ENCODE measurements around the gene CTSD. TPM values are rescaled to one million over a fixed set of nuclear protein-coding genes. Genes with fewer than 3 reads are reported as not detected.
A peak's percentile ranks its signal among the peaks of the same experiment; 100 is the strongest.

The CTSD gene
- total RNA-seq, 2 experiments from 2014 or later: 192 to 208 TPM

DNA sequence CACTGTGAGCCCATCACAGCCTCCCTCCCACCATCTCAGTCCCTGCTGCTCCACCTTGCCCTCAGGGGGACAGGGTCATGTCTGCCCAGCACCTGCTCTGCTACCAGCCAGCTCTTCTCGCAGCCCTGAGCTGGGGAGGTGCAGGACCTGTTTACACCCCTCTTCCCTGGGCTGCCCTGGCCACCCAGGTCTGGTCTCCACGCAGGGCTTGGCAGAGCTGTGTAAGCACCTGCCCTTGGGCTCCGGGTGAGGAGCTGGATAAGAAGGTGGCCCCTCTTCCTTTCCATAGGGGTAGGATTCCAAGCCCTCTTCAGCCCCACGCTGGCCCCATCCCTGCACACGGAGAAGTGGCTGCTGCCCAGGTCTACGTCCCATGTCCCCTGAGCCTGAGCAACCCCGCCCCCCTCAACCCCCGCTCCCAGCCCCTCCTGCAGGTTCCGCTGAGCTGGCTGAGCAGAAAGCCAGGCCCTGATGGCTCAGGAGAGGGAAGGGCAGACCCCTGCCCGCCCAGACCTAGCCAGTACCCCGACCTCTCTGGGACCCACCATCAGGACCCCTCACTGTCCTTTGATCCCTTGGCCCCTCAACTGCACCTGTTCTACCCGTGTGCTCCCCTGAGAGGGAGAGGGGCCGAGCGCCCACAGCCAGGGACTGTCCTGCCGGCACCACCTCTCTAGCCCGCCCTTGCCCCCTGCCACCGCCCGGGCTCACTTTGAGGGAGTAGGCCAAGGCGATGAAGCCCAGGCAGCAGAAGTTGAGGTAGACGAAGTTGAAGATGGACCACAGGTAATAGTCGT lies 16.6 kb downstream of the CTSD start:
- H3K27me3 Mint-ChIP-seq: peaks cover 17% of the 10 kb centered on the region
- POLR2A ChIA-PET: interaction anchor here (1.0 kb wide), 1 partner anchor 10 kb away, joined by 3 read pairs; no protein-coding TSS in a partner anchor
- H3K27ac Mint-ChIP-seq: no peak overlapping the region
- peaks cover 4% of the 10 kb centered on the region for H3K36me3 Mint-ChIP-seq
- H3K4me1 Mint-ChIP-seq: peaks cover 18% of the 10 kb centered on the region
- DNase-seq: peak; percentile 26
- H3K9me3 Mint-ChIP-seq: peaks cover 7% of the 10 kb centered on the region
- no peak for ATAC-seq (ENCODE audit: low read depth)
- no peak overlapping the region for H3K4me3 Mint-ChIP-seq

DNA sequence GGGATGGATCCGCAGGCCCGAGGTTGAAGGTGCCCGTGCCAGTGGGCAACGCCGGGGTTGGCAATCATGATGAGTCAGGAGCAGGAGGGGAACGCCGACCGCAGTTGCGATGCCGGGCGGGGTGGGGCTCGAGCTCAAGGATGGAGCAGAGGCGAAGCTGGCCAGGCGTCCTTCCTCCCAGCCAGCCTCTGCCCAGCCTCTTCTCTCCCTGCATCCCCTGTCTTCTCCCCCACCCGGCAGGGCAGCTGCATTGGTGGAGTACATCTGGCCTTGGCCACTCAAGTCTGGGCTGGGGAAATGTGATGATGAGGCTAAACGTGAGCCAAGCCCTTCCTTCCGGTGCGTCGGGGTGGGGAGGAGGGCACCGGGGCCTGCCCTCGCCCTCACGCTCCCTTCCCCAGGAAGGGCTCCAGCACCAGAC lies 17.2 kb downstream of the CTSD start:
- Mint-ChIP-seq H3K36me3 (peaks cover 4% of the 10 kb centered on the region), H3K9me3 (peaks cover 7% of the 10 kb centered on the region), H3K4me1 (peaks cover 13% of the 10 kb centered on the region), H3K27me3 (peaks cover 17% of the 10 kb centered on the region), H3K27ac (peak overlapping the region; percentile 69), H3K4me3 (no peak overlapping the region)
- peak; percentile 21 for DNase-seq
- POLR2A ChIA-PET: interaction anchor here (1.0 kb wide), 1 partner anchor 11 kb away, joined by 3 read pairs; no protein-coding TSS in a partner anchor
- ATAC-seq (ENCODE audit: low read depth): no peak

DNA sequence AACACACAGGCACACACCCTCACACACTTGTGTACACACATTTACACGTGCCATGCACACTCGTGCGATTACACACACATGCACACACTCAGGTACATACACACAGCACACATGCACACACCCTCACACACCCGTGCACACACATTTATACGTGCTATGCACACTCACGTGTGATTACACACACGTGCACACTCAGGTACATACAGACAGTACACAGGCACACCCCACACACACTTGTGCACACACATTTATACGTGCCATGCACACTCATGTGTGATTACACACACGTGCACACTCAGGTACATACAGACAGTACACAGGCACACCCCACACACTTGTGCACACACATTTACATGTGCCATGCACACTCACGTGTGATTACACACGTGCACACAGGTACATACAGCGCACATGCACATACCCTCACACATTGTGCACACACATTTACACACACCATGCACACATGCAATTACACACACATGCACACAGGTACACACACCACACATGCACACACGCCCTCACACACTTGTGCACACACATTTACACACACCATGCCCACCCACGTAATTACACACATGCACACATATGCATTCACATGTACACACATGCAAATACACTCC lies 17.9 kb downstream of the CTSD start:
- ATAC-seq (ENCODE audit: low read depth): no peak
- peaks cover 17% of the 10 kb centered on the region for H3K27me3 Mint-ChIP-seq
- peak overlapping the region; percentile 69 for H3K27ac Mint-ChIP-seq

DNA sequence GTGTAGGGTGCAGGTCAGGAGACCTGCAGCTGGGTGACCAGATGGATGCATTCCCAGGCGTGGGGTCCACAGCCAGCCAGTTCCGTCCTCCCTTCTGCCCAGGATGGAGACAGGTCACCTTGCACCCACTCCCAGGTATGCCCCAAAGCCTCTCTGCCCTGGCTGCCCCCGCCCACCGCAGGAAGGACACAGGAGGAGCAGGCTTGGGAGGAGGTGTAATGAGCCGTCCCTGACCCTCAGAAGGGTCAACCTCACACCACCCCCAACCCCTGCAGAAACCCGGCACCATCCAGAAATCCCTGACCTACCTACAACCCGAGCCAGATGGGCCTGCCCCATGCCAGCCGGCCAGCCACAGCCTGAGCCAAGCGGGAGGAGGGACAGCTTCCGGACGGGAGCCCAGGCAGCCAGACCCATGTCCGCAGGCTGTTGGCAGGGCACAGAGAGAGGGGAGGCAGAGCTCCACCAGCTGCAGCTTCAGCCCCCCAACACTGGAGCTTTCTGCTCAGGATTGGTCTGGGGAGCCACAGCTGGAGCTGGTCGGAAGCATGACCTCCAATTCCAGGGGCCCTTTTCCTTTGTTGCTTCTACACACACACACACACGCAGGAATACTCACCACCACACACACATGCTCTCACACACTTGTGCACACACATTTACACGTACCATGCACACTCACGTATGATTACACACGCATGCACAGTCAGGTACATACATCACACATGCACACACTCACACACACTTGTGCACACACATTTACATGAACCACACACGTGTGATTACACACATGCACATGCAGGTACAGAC lies 18.6 kb downstream of the CTSD start:
- H3K27ac Mint-ChIP-seq: no peak overlapping the region
- H3K36me3 Mint-ChIP-seq: peaks cover 4% of the 10 kb centered on the region

More for the DNA sequence above, 17.9 kb downstream of the CTSD start:
- DNase-seq: no peak
- H3K4me1 Mint-ChIP-seq: peaks cover 13% of the 10 kb centered on the region
- H3K36me3 Mint-ChIP-seq: peaks cover 4% of the 10 kb centered on the region
- no peak overlapping the region for H3K4me3 Mint-ChIP-seq
- peaks cover 7% of the 10 kb centered on the region for H3K9me3 Mint-ChIP-seq
- POLR2A ChIA-PET: no interaction called here

DNA sequence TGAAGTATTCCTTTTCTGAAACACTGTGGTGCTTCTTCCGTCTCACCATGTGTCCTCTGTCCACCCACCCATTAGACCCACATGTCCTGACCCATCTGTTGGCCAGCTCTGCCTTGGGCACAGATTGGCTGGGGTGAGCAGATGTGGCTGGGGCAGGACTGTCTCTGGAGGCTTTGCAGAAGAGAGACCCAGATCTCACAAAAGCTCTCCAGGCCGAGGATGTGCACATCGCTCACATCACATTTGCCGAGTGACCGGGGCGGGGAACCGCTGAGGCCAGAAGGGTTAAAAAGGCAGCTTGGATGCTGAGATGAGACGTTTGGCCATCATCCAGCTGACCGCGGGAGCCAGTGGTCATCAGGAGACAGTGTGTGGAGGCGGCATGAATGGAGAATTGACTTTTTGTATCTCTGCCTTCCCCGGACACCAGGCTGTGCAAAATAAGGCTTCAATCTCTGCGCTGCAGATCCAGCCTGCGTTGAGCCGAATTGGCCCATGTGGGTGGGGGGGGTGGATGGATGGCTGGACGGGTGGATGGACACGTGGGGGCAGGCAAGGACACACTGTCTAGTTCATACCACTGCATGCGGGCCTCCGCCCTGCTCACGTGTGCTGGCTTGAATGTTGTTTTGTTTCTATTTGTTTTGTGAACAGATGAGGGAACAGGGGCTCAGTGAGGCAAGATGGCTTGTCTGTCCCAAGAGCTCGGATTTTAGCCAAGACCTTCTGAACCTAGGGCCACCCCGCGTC lies 19.4 kb downstream of the CTSD start:
- Mint-ChIP-seq H3K36me3 (peaks cover 4% of the 10 kb centered on the region), H3K9me3 (peaks cover 7% of the 10 kb centered on the region), H3K4me3 (no peak overlapping the region), H3K27me3 (peaks cover 13% of the 10 kb centered on the region), H3K27ac (no peak overlapping the region), H3K4me1 (peaks cover 1% of the 10 kb centered on the region)
- ATAC-seq (ENCODE audit: low read depth) (no peak), DNase-seq (peak; percentile 17)
- POLR2A ChIA-PET: no interaction called here

More for the DNA sequence above, 18.6 kb downstream of the CTSD start:
- Mint-ChIP-seq H3K27me3 (peaks cover 14% of the 10 kb centered on the region), H3K4me3 (no peak overlapping the region), H3K9me3 (peaks cover 7% of the 10 kb centered on the region), H3K4me1 (peaks cover 9% of the 10 kb centered on the region)
- peak; percentile 23 for DNase-seq
- no peak for ATAC-seq (ENCODE audit: low read depth)
- POLR2A ChIA-PET: no interaction called here

DNA sequence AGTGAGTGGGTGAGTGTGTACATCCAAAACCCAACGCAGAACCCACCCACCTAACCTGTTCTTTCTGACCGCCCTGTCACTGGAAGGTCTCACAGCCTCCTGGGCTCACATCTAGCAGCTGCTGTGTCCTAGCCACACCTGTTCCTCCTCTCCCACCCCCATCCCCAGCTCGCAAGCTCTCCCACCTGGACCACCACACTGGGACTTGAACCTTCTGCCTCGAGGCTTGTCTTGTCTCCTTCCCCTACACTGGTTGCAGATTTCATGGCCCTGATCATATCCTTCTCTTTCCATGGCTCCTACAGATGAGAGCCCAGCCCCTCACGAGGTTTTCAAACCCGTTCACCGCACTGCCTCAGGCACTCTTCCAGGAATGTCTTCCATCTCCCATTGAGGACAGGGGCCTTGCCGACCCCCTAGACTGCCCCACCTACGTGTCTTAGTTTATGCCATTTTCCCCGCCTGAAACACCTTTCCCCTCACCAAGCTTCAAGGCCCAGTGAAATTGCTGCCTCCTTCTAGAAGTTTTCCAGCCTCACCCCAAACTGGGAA lies 20.1 kb downstream of the CTSD start:
- DNase-seq (peak; percentile 23), ATAC-seq (ENCODE audit: low read depth) (no peak)
- POLR2A ChIA-PET: no interaction called here
- H3K4me1 Mint-ChIP-seq: peaks cover 1% of the 10 kb centered on the region
- peaks cover 7% of the 10 kb centered on the region for H3K9me3 Mint-ChIP-seq
- H3K4me3 Mint-ChIP-seq: no peak overlapping the region
- H3K27ac Mint-ChIP-seq: no peak overlapping the region
- peaks cover 4% of the 10 kb centered on the region for H3K36me3 Mint-ChIP-seq
- peaks cover 16% of the 10 kb centered on the region for H3K27me3 Mint-ChIP-seq

DNA sequence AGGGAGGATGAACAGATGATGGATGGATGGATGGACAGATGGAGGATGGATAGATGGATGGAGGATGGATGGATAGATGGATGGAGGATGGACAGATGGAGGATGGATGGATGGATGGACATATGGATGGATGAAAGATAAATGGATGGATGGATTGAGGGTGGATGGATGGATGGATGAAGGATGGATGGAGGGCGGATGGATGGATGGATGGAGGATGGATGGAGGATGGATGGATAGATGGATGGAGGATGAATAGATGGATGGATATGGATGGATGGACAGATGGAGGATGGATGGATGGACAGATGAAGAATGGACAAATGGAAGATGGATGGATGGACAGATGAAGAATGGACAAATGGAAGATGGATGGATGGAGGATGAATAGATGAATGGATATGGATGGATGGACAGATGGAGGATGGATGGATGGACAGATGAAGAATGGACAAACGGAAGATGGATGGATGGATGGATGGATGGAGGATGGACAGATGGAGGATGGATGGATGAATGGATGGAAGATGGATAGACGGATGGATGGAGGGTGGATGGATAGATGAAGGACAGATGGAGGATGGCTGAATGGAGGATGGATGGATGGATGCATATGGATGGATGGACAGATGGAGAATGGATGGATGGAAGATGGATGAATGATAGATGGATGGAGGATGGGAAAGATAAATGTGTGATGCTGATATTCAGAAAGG lies 20.7 kb downstream of the CTSD start:
- Mint-ChIP-seq H3K4me3 (no peak overlapping the region), H3K27me3 (peaks cover 18% of the 10 kb centered on the region), H3K27ac (no peak overlapping the region), H3K9me3 (peaks cover 10% of the 10 kb centered on the region), H3K36me3 (peaks cover 4% of the 10 kb centered on the region), H3K4me1 (no peaks in the 10 kb centered on the region)
- POLR2A ChIA-PET: no interaction called here
- DNase-seq (no peak), ATAC-seq (ENCODE audit: low read depth) (no peak)

DNA sequence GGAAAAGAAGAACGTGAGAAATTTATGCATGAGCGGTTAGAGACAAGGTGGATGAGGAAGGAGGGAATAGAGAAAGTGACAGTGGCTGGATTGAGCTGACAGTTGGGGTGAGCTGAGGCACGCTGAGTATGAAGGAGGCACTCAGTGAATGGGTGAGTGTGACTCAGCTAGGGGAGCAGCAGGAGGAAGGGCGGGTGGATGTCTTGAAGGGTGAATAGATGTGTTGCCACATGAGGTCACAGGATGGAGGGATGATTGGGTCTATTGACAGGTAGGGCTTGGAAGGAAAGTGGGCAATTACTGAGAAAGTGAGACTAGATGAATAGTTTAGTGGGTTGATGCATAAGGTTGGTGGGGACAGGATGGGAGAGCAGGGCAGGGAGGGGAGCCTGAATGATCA lies 21.4 kb downstream of the CTSD start:
- POLR2A ChIA-PET: interaction anchor here (0.9 kb wide), 1 partner anchor 15 kb away, joined by 3 read pairs; no protein-coding TSS in a partner anchor
- no peak for DNase-seq
- H3K4me1 Mint-ChIP-seq: no peaks in the 10 kb centered on the region
- H3K36me3 Mint-ChIP-seq: peaks cover 4% of the 10 kb centered on the region
- H3K27me3 Mint-ChIP-seq: peaks cover 18% of the 10 kb centered on the region
- peak; percentile 3 for ATAC-seq (ENCODE audit: low read depth)
- H3K4me3 Mint-ChIP-seq: no peak overlapping the region
- H3K27ac Mint-ChIP-seq: no peak overlapping the region
- H3K9me3 Mint-ChIP-seq: peaks cover 10% of the 10 kb centered on the region

DNA sequence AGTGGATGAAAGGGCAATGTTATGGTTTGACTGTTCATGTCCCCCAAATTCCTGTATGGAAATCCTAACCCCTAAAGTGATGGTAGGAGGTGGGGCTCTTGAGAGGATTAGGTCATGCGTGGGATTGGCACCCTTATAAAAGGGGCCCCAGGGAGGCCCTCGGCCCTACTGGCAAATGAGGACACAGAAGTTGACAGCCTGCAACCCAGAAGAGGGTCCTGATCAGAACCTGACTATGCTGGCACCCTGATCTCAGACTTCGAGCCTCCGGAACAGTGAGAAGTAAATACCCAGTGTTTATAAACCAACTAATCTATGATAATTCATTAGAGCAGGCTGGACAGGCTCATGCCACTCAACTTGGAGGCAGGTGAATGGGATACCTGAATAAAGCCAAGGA lies 22.0 kb downstream of the CTSD start:
- POLR2A ChIA-PET: interaction anchor here (0.9 kb wide), 1 partner anchor 16 kb away, joined by 3 read pairs; no protein-coding TSS in a partner anchor
- no peak for DNase-seq
- Mint-ChIP-seq H3K27ac (no peak overlapping the region), H3K4me3 (no peak overlapping the region), H3K36me3 (peaks cover 4% of the 10 kb centered on the region), H3K9me3 (peaks cover 12% of the 10 kb centered on the region), H3K4me1 (no peaks in the 10 kb centered on the region), H3K27me3 (peaks cover 18% of the 10 kb centered on the region)
- ATAC-seq (ENCODE audit: low read depth): no peak

DNA sequence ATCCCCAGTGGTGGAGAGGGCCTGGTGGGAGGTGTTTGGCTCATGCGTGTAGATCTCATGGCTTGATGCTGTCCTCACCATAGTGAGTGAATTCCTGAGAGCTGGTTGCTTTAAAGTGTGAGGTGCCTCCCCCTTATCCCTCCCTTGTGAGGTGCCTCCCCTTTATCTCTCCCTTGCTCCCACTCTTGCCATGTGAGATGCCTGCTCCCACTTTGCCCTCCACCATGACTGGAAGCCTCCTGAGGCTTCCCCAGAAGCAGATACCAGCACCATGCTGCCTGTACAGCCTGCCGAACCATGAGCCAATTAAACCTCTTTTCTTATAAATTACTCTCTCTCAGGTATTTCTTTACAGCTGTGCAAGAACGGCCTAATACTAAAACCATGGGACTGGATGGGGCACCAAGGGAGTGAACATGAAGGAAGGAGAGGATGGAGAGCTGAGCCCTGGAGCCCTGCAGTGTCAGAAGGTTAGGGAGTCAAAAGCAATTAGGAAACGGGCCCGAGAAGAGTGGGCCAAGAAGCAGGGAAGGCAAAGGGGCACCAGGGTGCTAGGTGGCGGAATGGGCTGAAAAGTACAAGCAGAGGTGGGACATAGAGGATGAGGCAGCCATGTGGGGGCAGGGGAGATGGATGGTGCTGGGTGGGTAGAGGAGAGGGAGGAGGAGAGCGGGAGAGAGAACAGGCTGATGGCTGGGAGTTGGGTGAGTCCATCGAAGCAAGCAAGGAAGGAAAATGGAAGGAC lies 22.8 kb downstream of the CTSD start:
- H3K4me1 Mint-ChIP-seq: no peaks in the 10 kb centered on the region
- no peak for ATAC-seq (ENCODE audit: low read depth)
- peaks cover 16% of the 10 kb centered on the region for H3K9me3 Mint-ChIP-seq
- no peak overlapping the region for H3K4me3 Mint-ChIP-seq
- no peak for DNase-seq
- H3K27ac Mint-ChIP-seq: no peak overlapping the region
- POLR2A ChIA-PET: interaction anchor here (0.6 kb wide), 1 partner anchor 16 kb away, joined by 3 read pairs; no protein-coding TSS in a partner anchor
- H3K27me3 Mint-ChIP-seq: peaks cover 22% of the 10 kb centered on the region
- H3K36me3 Mint-ChIP-seq: peaks cover under 1% of the 10 kb centered on the region

DNA sequence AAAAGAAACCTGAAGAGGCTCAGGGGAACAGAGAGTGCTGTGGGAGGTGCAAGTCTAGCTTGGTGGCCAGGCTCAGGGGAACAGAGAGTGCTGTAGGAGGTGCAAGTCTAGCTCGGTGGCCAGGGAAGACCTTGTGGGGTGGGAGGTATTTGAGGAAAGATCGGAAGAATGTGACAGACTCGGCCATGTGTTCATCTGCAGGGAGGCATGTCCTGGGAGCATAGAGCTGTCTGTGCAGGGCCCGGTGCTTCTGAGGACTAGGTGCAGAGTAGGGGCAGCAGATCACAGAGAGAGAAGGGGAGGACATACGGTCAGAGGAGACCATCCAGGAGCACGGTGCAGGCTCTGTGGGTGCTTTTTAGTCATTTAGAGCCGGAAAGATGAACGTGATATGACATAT lies 24.2 kb downstream of the CTSD start:
- H3K27me3 Mint-ChIP-seq: peaks cover 32% of the 10 kb centered on the region
- H3K9me3 Mint-ChIP-seq: peaks cover 13% of the 10 kb centered on the region
- no peak overlapping the region for H3K27ac Mint-ChIP-seq
- H3K4me3 Mint-ChIP-seq: no peak overlapping the region
- ATAC-seq (ENCODE audit: low read depth) (no peak), DNase-seq (no peak)
- no peaks in the 10 kb centered on the region for H3K36me3 Mint-ChIP-seq
- POLR2A ChIA-PET: interaction anchor here (1.1 kb wide), 1 partner anchor 10 kb away, joined by 3 read pairs; no protein-coding TSS in a partner anchor
- H3K4me1 Mint-ChIP-seq: peaks cover under 1% of the 10 kb centered on the region

Measured in activated naive CD8-positive, alpha-beta T cell treated with anti-CD3 and anti-CD28 coated beads, Interleukin-2, amount 10 ng/mL, durations not matched to agents 7 days and 5 days (primary cell).